ENCODE measurements around the gene TMEM156. TPM values are rescaled to one million over a fixed set of nuclear protein-coding genes. Genes with fewer than 3 reads are reported as not detected.

Gene TMEM156
- polyA plus RNA-seq, 3 donors = 0.31 to 1.1 (median 0.43) TPM

DNA sequence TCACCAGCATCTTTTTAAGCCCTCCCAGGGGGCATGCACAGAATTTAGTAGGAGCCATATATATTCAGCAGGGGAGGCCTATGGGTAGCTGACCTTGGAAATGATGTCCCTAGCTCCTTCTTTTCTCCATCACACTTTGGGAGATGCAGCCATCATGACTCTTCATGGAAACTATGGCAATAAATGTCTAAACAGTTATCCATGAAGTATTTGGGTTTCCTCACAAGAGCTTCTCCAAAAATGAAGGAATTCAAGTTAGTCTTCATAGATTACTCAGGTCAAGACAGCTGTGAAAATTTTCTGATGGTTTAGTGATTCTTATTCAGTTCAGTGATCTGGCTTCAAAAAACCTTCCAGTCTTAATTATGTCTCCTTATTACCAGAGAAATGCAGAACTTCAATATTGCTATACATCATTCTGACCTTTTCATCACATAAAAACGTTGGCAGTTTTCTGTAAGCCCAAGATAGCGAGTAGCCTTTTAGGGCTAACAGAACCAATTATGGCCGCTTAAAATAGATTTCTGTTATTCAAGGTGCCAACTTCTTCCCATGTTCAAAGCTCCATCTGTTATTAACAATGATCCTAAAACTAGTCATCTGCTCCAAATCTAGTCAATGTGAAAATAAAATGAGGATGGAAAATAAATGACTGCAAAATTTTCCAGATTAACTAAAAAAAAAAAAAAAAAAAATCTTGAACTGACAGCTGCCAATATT lies 52.5 kb downstream of the TMEM156 start:
- no peaks in the 10 kb centered on the region for H3K27me3 Mint-ChIP-seq (ENCODE audit: low read depth in 3 of 3)
- peaks cover 0 to 2% (median 0%) of the 10 kb centered on the region in 7 donors for H3K9me3 Mint-ChIP-seq
- Histone ChIP-seq H3K79me2 (ENCODE audit: insufficient read depth, low read length) (no peaks in the 10 kb centered on the region), H2AFZ (ENCODE audit: insufficient read depth, low read depth, low read length, poor library complexity, severe bottlenecking) (no peak overlapping the region), H4K20me1 (ENCODE audit: insufficient read depth, low read length) (no peaks in the 10 kb centered on the region), H3K9ac (ENCODE audit: insufficient read depth, low read length, poor library complexity, severe bottlenecking) (no peak overlapping the region), H3K4me1 (ENCODE audit: control insufficient read depth in 1 of 2, insufficient read depth in 2 of 2, low read length in 2 of 2) (peaks cover 4 to 5% of the 10 kb centered on the region in 2 donors), H3K27ac (ENCODE audit: low read depth in 1 of 2, low read length in 2 of 2) (no peak overlapping the region), H3K36me3 (replicated peaks in 1 of 2; ENCODE audit: control insufficient read depth in 1 of 2, insufficient read depth in 2 of 2, low read length in 2 of 2) (no peaks in the 10 kb centered on the region), H3K9me3 (replicated peaks in 1 of 2; ENCODE audit: control insufficient read depth in 1 of 2, insufficient read depth in 1 of 2, low read length in 2 of 2) (no peaks in the 10 kb centered on the region), H3K27me3 (ENCODE audit: control insufficient read depth in 2 of 2, insufficient read depth in 2 of 2, low read length in 2 of 2) (no peaks in the 10 kb centered on the region), H3K4me3 (replicated peaks in 1 of 3; ENCODE audit: low read depth in 2 of 3, low read length in 3 of 3) (no peak overlapping the region), H3K4me2 (replicated peaks; ENCODE audit: extremely low read depth, low read length, poor library complexity, severe bottlenecking) (no peak overlapping the region)
- peaks cover 0 to 2% of the 10 kb centered on the region in 2 donors for H3K36me3 Mint-ChIP-seq
- no peak for DNase-seq
- intact Hi-C loops (cut with micrococcal nuclease) = loop anchor here in 1 of 2 donors (10.0 kb wide), 1 partner anchor 65 kb away; no protein-coding TSS in a partner anchor
- WGBS (ENCODE audit: insufficient coverage) = no CpG with 5 or more reads among the region's 3 CpGs
- peaks cover 12% of the 10 kb centered on the region for H3K4me1 Mint-ChIP-seq
- H3K27ac Mint-ChIP-seq = no peak overlapping the region
- no peak overlapping the region for H3K4me3 Mint-ChIP-seq
- TF ChIP-seq, protein P1, sequence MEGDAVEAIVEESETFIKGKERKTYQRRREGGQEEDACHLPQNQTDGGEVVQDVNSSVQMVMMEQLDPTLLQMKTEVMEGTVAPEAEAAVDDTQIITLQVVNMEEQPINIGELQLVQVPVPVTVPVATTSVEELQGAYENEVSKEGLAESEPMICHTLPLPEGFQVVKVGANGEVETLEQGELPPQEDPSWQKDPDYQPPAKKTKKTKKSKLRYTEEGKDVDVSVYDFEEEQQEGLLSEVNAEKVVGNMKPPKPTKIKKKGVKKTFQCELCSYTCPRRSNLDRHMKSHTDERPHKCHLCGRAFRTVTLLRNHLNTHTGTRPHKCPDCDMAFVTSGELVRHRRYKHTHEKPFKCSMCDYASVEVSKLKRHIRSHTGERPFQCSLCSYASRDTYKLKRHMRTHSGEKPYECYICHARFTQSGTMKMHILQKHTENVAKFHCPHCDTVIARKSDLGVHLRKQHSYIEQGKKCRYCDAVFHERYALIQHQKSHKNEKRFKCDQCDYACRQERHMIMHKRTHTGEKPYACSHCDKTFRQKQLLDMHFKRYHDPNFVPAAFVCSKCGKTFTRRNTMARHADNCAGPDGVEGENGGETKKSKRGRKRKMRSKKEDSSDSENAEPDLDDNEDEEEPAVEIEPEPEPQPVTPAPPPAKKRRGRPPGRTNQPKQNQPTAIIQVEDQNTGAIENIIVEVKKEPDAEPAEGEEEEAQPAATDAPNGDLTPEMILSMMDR (IDR thresholded peaks at IDR 0.05) = no peak

DNA sequence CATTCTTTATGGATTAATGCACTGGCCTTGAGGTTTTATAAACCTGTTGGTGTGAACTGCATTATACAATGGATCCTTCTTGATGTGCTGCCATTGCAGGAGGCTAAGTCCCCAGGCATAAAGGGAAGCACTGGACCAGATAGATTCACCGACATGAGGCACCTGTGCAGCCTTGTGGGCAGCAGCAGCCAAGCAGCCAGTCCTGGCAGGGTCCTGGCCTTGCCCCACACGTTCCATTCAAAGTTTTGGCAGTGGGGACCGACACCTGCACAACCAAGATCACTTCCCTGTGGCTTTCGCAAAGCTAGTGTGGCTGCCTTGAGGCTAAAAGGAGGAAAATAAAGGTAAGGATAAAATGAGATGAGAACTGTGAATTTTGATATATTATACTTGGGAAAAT lies 53.1 kb downstream of the TMEM156 start:
- H3K9me3 Mint-ChIP-seq = peaks cover 0 to 2% (median 0%) of the 10 kb centered on the region in 7 donors
- Histone ChIP-seq H3K36me3 (replicated peaks in 1 of 2; ENCODE audit: control insufficient read depth in 1 of 2, insufficient read depth in 2 of 2, low read length in 2 of 2) (no peaks in the 10 kb centered on the region), H3K4me1 (ENCODE audit: control insufficient read depth in 1 of 2, insufficient read depth in 2 of 2, low read length in 2 of 2) (peaks cover 4 to 5% of the 10 kb centered on the region in 2 donors), H3K27me3 (ENCODE audit: control insufficient read depth in 2 of 2, insufficient read depth in 2 of 2, low read length in 2 of 2) (no peaks in the 10 kb centered on the region), H3K79me2 (ENCODE audit: insufficient read depth, low read length) (no peaks in the 10 kb centered on the region), H2AFZ (ENCODE audit: insufficient read depth, low read depth, low read length, poor library complexity, severe bottlenecking) (no peak overlapping the region), H3K27ac (ENCODE audit: low read depth in 1 of 2, low read length in 2 of 2) (no peak overlapping the region), H3K4me2 (replicated peaks; ENCODE audit: extremely low read depth, low read length, poor library complexity, severe bottlenecking) (no peak overlapping the region), H4K20me1 (ENCODE audit: insufficient read depth, low read length) (no peaks in the 10 kb centered on the region), H3K9me3 (replicated peaks in 1 of 2; ENCODE audit: control insufficient read depth in 1 of 2, insufficient read depth in 1 of 2, low read length in 2 of 2) (no peaks in the 10 kb centered on the region), H3K9ac (ENCODE audit: insufficient read depth, low read length, poor library complexity, severe bottlenecking) (no peak overlapping the region), H3K4me3 (replicated peaks in 1 of 3; ENCODE audit: low read depth in 2 of 3, low read length in 3 of 3) (no peak overlapping the region)
- TF ChIP-seq, protein P1 (IDR thresholded peaks at IDR 0.05) = no peak
- no peak for DNase-seq
- peaks cover 0 to 2% of the 10 kb centered on the region in 2 donors for H3K36me3 Mint-ChIP-seq
- intact Hi-C loops (cut with micrococcal nuclease) = no loop called here
- WGBS (ENCODE audit: insufficient coverage) = 81% methylated on average over 2 of the region's 4 CpGs
- no peak overlapping the region for H3K4me3 Mint-ChIP-seq
- H3K27me3 Mint-ChIP-seq (ENCODE audit: low read depth in 3 of 3) = no peaks in the 10 kb centered on the region
- H3K4me1 Mint-ChIP-seq = peaks cover 11% of the 10 kb centered on the region
- H3K27ac Mint-ChIP-seq = peak overlapping the region in 1 of 7 donors; percentile 39

Data from CD14-positive monocyte (primary cell).